ENCODE results near the gene BCL2L1.
"Not testable (repeated sequence)": the region's sequence is repeated elsewhere in the genome, so short reads cannot be mapped to it uniquely, and the experiment has no call there.

The BCL2L1 gene

GRCh38 chr20:31722257-31723068 is at the start of gene BCL2L1:
Gene BCL2L1, minus strand, starts transcription at chr20:31722868. Its CDS starts 650 bp downstream, at chr20:31722218.
- DNase-seq, result peak; percentile 86

GRCh38 chr20:31770243-31770642 is 47.6 kb upstream of the BCL2L1 start:
- DNase-seq, result no peak

DNA sequence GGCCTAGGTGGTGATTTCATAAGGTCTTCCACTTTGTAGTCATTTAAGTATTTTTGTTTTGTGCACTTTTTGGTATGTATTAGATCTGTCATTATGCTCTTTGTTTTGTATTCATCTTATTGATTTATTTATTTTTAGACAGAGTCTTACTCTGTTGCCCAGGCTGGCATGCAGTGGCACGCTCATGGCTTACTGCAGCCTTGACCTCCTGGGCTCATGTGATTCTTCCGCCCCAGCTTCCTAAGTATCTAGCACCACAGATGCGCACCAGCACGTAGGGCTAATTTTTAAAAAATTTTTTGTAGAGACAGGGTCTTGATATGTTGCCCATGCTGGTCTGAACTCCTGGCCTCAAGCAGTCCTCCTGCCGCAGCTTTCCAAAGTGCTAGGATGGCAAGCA is 47.0 kb upstream of the BCL2L1 start:
- no peak for DNase-seq

GRCh38 chr20:31767805-31768204 is 45.1 kb upstream of the BCL2L1 start:
- no peak for DNase-seq

- no peak for DNase-seq
These were observed 42.1 kb upstream of the BCL2L1 start for GRCh38 chr20:31764641-31765305.

DNA sequence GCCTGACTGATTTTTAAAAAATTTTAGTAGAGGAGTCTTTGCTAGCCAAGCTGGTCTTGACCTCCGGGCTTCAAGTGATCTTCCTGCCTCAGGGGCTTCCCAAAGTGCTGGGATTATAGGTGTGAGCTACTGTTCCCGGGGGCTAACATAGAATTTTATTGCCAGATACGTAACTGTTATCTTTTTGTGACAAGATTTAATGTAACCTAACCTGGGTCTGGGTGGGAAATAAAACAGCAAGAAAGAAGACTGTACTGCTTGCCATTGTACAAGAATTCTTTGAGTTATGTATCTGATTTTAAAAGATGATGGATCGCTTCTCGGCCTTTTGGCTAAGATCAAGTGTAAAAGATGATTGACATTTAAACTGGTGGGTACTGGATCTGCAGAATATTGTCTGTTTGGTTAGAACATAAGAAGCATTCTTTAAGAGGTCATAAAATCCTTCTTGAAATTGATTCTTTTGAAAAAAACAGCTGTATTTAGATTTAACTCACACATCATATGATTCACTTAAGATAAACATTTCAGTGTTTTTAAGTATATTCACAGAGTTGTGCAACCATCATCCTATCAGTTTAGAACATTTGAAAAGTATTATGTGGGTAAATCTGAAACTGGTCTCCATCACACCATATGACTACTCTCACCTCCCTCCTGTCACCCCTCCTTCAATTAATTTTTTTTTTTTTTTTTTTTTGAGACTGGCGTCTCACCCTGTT is 38.0 kb upstream of the BCL2L1 start:
- DNase-seq, result no peak

DNA sequence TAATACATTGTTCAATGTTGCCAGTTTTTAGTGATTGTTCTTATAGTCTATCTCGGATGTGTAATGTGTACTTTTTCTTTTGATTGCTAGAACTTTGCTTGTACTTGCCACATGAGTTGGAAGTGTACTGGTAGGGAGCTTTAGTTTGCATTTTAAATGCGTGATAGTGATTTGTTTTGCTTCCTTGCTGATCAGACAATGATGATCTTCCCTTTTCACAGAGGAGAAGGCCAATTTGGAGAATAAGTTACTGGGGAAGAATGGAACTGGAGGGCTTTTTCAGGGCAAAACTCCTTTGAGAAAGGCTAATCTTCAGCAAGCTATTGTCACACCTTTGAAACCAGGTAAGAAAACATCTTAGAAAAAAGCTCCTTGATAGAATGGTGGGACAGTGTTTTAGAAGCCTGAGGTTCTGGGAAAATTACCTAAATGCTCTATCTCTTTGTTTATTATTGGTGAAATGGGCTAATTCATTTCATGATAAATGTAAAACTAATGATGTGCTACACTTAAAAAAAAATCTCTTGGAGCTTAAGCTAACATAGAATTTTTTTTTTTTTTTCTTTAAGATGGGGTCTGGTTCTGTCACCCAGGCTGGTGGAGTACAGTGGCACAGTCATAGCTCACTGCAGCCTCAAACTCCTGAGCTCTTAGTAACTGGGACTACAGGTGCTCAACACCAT is 37.3 kb upstream of the BCL2L1 start:
- DNase-seq, result no peak

DNA sequence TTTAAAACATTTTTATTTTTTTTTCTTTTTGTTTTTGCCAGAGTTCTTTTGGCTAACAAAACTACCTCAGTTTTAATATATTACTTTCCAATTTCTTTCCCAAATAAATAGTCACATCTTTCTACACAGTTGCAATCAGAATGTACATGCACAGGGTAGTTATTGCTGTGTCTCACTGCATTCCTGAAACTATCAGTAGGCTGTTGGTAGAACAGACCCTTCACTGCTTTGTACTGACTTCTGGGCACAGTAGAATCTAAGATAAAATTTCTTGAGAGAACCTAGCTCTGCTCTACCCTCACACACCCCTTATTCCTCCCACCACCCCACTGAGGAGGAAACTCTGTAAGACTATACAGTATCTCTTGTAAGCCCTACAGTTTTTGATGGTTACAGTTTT is 36.3 kb upstream of the BCL2L1 start:
- DNase-seq, result no peak

- no peak for DNase-seq
These were observed 35.9 kb upstream of the BCL2L1 start for GRCh38 chr20:31758521-31758920.

GRCh38 chr20:31757254-31757653 is 34.6 kb upstream of the BCL2L1 start:
- no peak for DNase-seq

DNA sequence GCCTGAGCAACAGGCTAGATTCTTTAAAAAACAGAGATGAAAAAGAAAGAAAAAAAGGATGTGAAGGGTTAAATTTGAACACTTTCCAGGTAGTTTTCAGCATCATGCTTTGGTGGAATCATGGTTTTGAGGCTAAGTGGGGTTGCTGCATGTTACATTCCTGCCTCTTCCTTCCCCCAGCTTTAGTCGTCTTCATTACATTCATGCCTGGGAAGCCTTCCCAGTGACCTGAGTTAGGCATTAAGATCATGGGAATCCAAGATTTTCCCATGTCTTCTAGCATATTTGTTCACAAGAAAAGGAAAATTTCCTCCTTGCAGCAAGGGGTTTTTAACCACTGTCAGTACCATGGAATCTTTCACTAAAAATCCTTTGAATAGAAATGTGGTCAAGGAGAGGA is 28.5 kb upstream of the BCL2L1 start:
- no peak for DNase-seq

DNA sequence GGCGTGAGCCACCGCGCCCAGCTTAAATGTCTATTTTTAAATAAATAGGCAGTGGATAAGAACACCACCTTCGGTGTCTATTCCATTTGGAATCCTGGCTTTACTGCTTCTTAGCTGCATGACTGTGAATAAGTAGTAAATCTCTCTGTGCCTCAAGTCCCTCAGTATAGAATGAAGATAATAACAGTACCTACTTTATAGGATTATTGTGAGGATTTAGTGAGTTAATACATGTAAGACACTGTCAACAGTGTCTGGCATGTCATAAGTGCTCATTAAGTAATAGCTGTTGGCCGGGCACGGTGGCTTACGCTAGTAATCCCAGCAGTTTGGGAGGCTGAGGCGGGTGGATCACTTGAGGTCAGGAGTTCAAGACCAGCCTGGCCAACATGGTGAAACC is 26.6 kb upstream of the BCL2L1 start:
- DNase-seq, result no peak

DNA sequence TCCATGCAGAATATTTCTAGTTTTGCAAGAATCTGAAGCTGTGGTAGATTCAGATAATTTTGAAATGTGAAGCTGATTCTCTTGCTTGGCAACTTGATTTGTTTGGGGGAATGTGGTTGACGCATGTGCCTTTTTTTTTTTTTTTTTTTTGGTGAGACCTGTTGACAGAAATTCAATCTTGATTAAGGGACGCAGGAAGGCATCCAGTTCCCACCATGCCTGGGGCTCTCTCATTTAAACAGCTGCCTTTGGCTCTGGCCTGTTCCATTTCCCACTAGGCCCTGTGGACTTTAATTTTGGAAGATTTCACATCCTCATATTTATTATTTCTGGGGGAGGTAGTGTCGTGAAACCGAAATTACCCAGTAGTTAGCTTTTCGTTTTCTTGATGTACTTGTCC is 25.0 kb upstream of the BCL2L1 start:
- no peak for DNase-seq

GRCh38 chr20:31747028-31747427 is 24.4 kb upstream of the BCL2L1 start:
- not testable (repeated sequence) for DNase-seq

GRCh38 chr20:31746068-31746878 is 23.6 kb upstream of the BCL2L1 start:
- no peak for DNase-seq

DNA sequence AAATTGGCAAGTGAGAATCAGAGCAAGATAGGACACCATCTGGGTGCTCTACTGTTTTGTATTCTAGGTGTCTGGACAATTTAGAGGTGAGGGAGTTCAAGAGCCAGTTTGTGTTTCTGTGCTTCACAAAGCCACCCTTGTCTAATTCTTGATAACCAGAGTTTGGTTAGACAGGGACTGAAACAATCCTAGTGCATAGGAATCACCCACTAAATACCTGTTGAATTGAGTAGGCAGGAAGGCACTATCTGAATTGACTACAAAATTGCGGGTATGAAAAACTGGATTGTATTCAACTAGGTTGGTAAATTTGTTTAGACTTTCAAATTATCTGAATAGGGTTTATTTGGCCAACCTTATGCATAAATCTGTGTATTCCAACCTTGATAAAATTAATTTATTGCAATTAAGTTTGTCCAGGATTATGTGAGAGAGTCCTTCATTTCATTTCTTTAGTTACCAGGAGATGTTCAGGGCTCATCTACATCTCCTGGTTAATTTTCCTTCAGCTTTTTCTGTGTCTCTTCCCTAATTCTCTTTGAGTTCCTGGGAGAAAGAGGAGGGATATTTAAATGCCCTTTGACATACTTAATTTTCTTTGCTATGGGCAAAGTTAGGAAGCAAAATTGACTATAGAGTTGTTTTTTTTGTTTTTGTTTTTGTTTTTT is 18.1 kb upstream of the BCL2L1 start:
- DNase-seq, result no peak

DNA sequence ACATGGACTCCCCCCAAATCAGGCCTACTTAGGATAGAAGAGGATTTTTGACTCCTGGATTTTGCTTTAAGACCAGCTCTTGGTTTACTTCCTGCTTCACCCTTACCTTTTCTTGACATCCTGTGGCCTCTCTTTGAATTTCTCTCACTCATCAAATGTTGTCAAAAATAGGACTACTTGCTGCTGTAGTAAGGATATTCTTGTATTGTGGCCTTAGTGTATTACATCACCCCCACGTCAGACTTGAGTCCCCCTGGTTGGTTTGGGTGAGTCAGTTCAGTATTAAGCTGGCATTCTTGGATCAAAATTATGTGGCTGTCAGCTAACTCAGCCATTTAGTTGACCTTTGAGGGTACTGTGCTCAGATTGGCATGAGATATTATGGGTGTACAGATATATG is 17.5 kb upstream of the BCL2L1 start:
- DNase-seq, result no peak

DNA sequence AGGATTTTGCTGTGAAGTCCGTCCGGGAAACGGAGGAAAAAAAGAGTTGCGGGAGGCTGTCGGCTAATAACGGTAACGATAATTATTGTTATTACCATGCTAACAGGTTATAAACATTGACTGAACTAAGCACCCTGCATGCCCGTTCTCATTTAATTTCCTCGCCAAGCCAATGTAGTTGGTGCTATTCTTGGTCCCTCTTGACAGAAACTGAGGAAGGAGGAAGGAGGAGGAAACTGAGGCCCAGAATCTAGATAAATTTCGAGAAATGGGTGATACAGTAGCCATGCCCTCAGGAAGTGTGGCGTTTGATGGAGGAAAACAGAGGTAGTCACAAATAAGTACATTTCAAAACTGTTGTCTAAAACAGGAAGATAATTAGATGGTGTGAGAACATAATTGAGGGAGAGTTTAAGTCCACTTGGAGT is 16.9 kb upstream of the BCL2L1 start:
- DNase-seq, result no peak

DNA sequence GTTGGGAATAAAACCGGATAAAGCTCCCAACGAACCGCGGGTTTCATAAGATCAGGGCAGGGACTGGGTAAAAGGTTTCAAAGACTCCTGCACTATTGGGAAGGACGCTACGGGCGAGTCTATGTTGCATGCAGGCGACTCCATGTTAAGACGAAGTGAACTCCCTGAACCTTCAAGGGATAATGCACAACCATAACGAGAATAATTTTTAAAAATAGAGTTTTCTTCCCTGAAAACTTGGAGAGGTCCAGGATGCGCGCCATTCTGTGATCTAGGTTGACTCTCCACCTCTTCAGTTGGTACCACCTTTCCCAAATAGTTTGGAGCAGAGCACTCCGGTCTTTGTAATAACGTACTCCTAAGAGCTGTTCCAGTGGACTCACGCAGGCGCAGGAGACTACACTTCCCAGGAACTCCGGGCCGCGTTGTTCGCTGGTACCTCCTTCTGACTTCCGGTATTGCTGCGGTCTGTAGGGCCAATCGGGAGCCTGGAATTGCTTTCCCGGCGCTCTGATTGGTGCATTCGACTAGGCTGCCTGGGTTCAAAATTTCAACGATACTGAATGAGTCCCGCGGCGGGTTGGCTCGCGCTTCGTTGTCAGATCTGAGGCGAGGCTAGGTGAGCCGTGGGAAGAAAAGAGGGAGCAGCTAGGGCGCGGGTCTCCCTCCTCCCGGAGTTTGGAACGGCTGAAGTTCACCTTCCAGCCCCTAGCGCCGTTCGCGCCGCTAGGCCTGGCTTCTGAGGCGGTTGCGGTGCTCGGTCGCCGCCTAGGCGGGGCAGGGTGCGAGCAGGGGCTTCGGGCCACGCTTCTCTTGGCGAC is 16.3 kb upstream of the BCL2L1 start, which contains the start of gene TPX2:
Gene TPX2, plus strand, starts transcription at position 562 of the 821 bp plus-strand sequence. CDS start 18,187 bp downstream, outside the sequence.
- peak; percentile 99 for DNase-seq

- DNase-seq, result no peak
These were observed 8.7 kb upstream of the BCL2L1 start for GRCh38 chr20:31731321-31731717.

Measured in OCI-M1 (cell line).